HepG2 (cell line): ENCODE measurements around the gene FAIM. TPM values are rescaled to one million over a fixed set of nuclear protein-coding genes. Genes with fewer than 3 reads are reported as not detected.
A peak's percentile ranks its signal among the peaks of the same experiment; 100 is the strongest.

Experiments used
- CREM ChIP-seq, 2 experiments: sonication (generic) in 1 of 2; formaldehyde crosslinking in 1 of 2; IDR thresholded peaks; 2 replicates each; pipeline versions ENCODE4 v1.4.0 to v1.6.1; 2016 to 2020; ENCODE audit warnings: antibody characterized with exemption in 1 of 2, mild to moderate bottlenecking in 1 of 2, missing genetic modification reagents in 1 of 2
- EZH2 ChIP-seq: conservative IDR thresholded peaks from 2 replicates; pipeline ENCODE4 v1.6.1; 2012; ENCODE audit warnings: mild to moderate bottlenecking, low read depth, low read length, moderate library complexity
- MTF1 ChIP-seq: sonication (generic); formaldehyde crosslinking; IDR thresholded peaks from 2 replicates; pipeline ENCODE4 v1.5.0; 2020; ENCODE audit warnings: missing genetic modification reagents
- MXD3 ChIP-seq: IDR thresholded peaks from 2 replicates; pipeline ENCODE4 v1.6.1; 2016; ENCODE audit warnings: mild to moderate bottlenecking, missing biosample characterization, missing genetic modification reagents
- NBN ChIP-seq: fragments of 450-650 bp; conservative IDR thresholded peaks from 2 replicates; pipeline ENCODE4 v1.6.1; 2017
- NR2C2 ChIP-seq: sonication (generic); formaldehyde crosslinking; IDR thresholded peaks from 2 replicates; pipeline ENCODE4 v1.4.0; 2020; ENCODE audit warnings: missing genetic modification reagents, mild to moderate bottlenecking, moderate library complexity, borderline replicate concordance
- PHF8 ChIP-seq: sonication (generic); formaldehyde crosslinking; IDR thresholded peaks from 2 replicates; pipeline ENCODE4 v1.5.0; 2020; ENCODE audit warnings: missing genetic modification reagents
- SNAPC4 ChIP-seq: sonication (generic); formaldehyde crosslinking; IDR thresholded peaks from 2 replicates; pipeline ENCODE4 v1.4.0; 2020; ENCODE audit warnings: mild to moderate bottlenecking, missing genetic modification reagents
- SSRP1 ChIP-seq: IDR thresholded peaks from 2 replicates; pipeline ENCODE4 v1.6.1; 2016; ENCODE audit warnings: control low read depth
- ZBTB38 ChIP-seq: sonication (generic); formaldehyde crosslinking; IDR thresholded peaks from 2 replicates; pipeline ENCODE4 v1.5.1; 2020; ENCODE audit warnings: mild to moderate bottlenecking, missing genetic modification reagents
- ZFX ChIP-seq: sonication (generic); formaldehyde crosslinking; IDR thresholded peaks from 2 replicates; pipeline ENCODE4 v1.4.0; 2020; ENCODE audit warnings: mild to moderate bottlenecking, low read depth, missing genetic modification reagents, moderate library complexity
- ZIK1 ChIP-seq: sonication (generic); formaldehyde crosslinking; IDR thresholded peaks from 2 replicates; pipeline ENCODE4 v1.5.0; 2020; ENCODE audit warnings: mild to moderate bottlenecking, low read depth, missing genetic modification reagents, borderline replicate concordance
- ZNF276 ChIP-seq: sonication (generic); formaldehyde crosslinking; IDR thresholded peaks from 2 replicates; pipeline ENCODE4 v1.4.0; 2020; ENCODE audit warnings: mild to moderate bottlenecking, low read depth, missing genetic modification reagents
- ZNF747 ChIP-seq: sonication (generic); formaldehyde crosslinking; IDR thresholded peaks from 2 replicates; pipeline ENCODE4 v1.8.1; 2023; ENCODE audit warnings: missing genetic modification reagents, mild to moderate bottlenecking, borderline replicate concordance
- ZNF775 ChIP-seq: sonication (generic); formaldehyde crosslinking; IDR thresholded peaks from 2 replicates; pipeline ENCODE4 v1.4.0; 2020; ENCODE audit warnings: missing genetic modification reagents, mild to moderate bottlenecking, moderate library complexity, borderline replicate concordance
- polyA plus RNA-seq, 8 experiments: library from polyadenylated mRNA; depleted of rRNA in 3 of 8; stranded (reverse) in 7 of 8; unstranded in 1 of 8; fragments of >200 nt; fragmentation: Illumina TruSeq in 4 of 8; extraction: Trizol in 4 of 8; gene quantifications; 2 replicates each; pipeline versions ENCODE4 v1.2.1 to v1.2.3, GENCODE V29; 2011 to 2016; ENCODE audit warnings: low read depth in 4 of 8, missing spikeins in 1 of 8, mixed read lengths in 1 of 8; ENCODE audit not compliant: insufficient read depth in 1 of 8
- total RNA-seq, 5 experiments: library from RNA; depleted of rRNA; stranded (reverse); fragments of >200 nt; fragmentation: Illumina TruSeq; extraction: Trizol; gene quantifications; 2 replicates each; pipeline ENCODE4 v1.2.3, GENCODE V29; 2016; ENCODE audit warnings: low read depth in 1 of 5
- TF ChIP-seq, protein P1 (sequence below): sonication (generic); formaldehyde crosslinking; IDR thresholded peaks from 2 replicates; pipeline ENCODE4 v1.4.0; 2020; ENCODE audit warnings: missing genetic modification reagents, borderline replicate concordance

Gene FAIM
- total and polyA plus RNA-seq, 2 of the 13 experiments (the other 11 are each of a cell fraction or from before 2014, with no cell fraction given): 4.3 to 25.8 TPM

GRCh38 chr3:138608322-138609135, at the start of gene FAIM (continued):
- TF ChIP-seq ZBTB38 (CRISPR knock-in tag) (peak; percentile 69; the same call in 1 of the 2 replicates), SNAPC4 (0 out of 2 replicates have a peak, but pooled peaks have one; percentile 39), NBN (no peak), EZH2 (no peak), MTF1 (CRISPR knock-in tag) (no peak; the same call in 1 of the 2 replicates), ZFX (peak; percentile 99), ZNF747 (CRISPR knock-in tag) (no peak), NR2C2 (CRISPR knock-in tag) (0 out of 2 replicates have a peak, but pooled peaks have one; percentile 28), ZNF775 (CRISPR knock-in tag) (no peak), SSRP1 (no peak), ZIK1 (CRISPR knock-in tag) (peak; percentile 56; the same call in 1 of the 2 replicates), MXD3 (CRISPR knock-in tag) (peak; percentile 87), PHF8 (CRISPR knock-in tag) (peak; percentile 98), ZNF276 (peak; percentile 69; the same call in 1 of the 2 replicates), CREM (IDR thresholded peaks at IDR 0.05) (no peak), CREM (CRISPR knock-in tag; IDR thresholded peaks at IDR 0.05) (no peak)
- TF ChIP-seq, protein P1, sequence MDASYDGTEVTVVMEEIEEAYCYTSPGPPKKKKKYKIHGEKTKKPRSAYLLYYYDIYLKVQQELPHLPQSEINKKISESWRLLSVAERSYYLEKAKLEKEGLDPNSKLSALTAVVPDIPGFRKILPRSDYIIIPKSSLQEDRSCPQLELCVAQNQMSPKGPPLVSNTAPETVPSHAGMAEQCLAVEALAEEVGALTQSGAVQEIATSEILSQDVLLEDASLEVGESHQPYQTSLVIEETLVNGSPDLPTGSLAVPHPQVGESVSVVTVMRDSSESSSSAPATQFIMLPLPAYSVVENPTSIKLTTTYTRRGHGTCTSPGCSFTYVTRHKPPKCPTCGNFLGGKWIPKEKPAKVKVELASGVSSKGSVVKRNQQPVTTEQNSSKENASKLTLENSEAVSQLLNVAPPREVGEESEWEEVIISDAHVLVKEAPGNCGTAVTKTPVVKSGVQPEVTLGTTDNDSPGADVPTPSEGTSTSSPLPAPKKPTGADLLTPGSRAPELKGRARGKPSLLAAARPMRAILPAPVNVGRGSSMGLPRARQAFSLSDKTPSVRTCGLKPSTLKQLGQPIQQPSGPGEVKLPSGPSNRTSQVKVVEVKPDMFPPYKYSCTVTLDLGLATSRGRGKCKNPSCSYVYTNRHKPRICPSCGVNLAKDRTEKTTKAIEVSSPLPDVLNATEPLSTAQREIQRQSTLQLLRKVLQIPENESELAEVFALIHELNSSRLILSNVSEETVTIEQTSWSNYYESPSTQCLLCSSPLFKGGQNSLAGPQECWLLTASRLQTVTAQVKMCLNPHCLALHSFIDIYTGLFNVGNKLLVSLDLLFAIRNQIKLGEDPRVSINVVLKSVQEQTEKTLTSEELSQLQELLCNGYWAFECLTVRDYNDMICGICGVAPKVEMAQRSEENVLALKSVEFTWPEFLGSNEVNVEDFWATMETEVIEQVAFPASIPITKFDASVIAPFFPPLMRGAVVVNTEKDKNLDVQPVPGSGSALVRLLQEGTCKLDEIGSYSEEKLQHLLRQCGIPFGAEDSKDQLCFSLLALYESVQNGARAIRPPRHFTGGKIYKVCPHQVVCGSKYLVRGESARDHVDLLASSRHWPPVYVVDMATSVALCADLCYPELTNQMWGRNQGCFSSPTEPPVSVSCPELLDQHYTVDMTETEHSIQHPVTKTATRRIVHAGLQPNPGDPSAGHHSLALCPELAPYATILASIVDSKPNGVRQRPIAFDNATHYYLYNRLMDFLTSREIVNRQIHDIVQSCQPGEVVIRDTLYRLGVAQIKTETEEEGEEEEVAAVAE (CRISPR knock-in tag): peak; percentile 20; the same call in 1 of the 2 replicates
